ENCODE data around the gene BAG5.

- TF ChIP-seq CTCF (IDR thresholded peaks at IDR 0.05) (no peak), POLR2A (IDR thresholded peaks at IDR 0.05) (no peak), POLR2AphosphoS5 (IDR thresholded peaks at IDR 0.05) (peak; percentile 70 to 85 (median 82))
Observed at GRCh38 chr14:103528587-103529382, 33.7 kb downstream of the BAG5 start, which contains the start of gene TRMT61A.

All from stomach (tissue), 4 donors.